Psoas muscle (tissue), 8 donors: ENCODE data around the gene FBN3. TPM values are rescaled to one million over a fixed set of nuclear protein-coding genes. Genes with fewer than 3 reads are reported as not detected.

Source experiments
- ATAC-seq, 4 donors: fragments of 200-7000 bp; cut with Tn5 transposase; one replicate each; pipeline ENCODE4 v1.9.1; 2020; ENCODE audit warnings: moderate library complexity in 3 of 4, mild to moderate bottlenecking in 2 of 4
- DNase-seq, 2 donors: peaks; one replicate each; pipeline ENCODE4 v3.0.0-alpha.2; 2020
- H3K27ac ChIP-seq: fragments of 200-600 bp; one replicate; pipeline ENCODE4 v1.8.0; 2022
- H3K27me3 ChIP-seq, 3 donors: fragments of 200-600 bp in 1 of 3; one replicate each; pipeline versions ENCODE4 v1.6.1 to v1.8.0; 2013 to 2022; ENCODE audit warnings: low read length in 2 of 3, mild to moderate bottlenecking in 2 of 3, moderate library complexity in 1 of 3; ENCODE audit not compliant: insufficient read depth in 3 of 3
- H3K36me3 ChIP-seq, 2 donors: fragments of 200-600 bp in 1 of 2; one replicate each; pipeline versions ENCODE4 v1.6.1 to v1.8.0; 2013 to 2022; ENCODE audit warnings: low read depth in 1 of 2, mild to moderate bottlenecking in 1 of 2, moderate library complexity in 1 of 2; ENCODE audit not compliant: insufficient read depth in 1 of 2
- H3K4me1 ChIP-seq: fragments of 200-600 bp; one replicate; pipeline ENCODE4 v1.8.0; 2022
- H3K4me3 ChIP-seq: fragments of 200-600 bp; one replicate; pipeline ENCODE4 v1.8.0; 2022; ENCODE audit warnings: mild to moderate bottlenecking
- H3K9me3 ChIP-seq: fragments of 200-600 bp; one replicate; pipeline ENCODE4 v1.8.0; 2022
- CTCF ChIP-seq: fragments of 200-600 bp; IDR thresholded peaks from one replicate; pipeline ENCODE4 v1.8.0; 2022; ENCODE audit warnings: antibody characterized with exemption
- WGBS, 3 donors: extraction: QIAGEN DNeasy Blood & Tissue Kit; methylation state at CpG; one replicate each; pipeline versions ENCODE4 v1.1.6 to v1.1.7; 2013; 5-methylcytosine and 5-hydroxymethylcytosine counted together
- intact Hi-C, 2 donors: fragments of 100-400 bp; cut with DNase I; formaldehyde crosslinking; loops; one replicate each; pipeline versions ENCODE4 v1.11.0 to v1.14.2; 2022
- polyA plus RNA-seq, 3 donors: library from polyadenylated mRNA; stranded (reverse); fragments of 200-250 nt; gene quantifications; one replicate each; pipeline ENCODE4 v1.2.3, GENCODE V29; 2013
- total RNA-seq, 4 donors: library from RNA; stranded (reverse); fragmentation: NEBNext Ultra II Directional in 2 of 4; extraction: Animal tissue kit (Norgen Biotek cat#: 25700) in 2 of 4; gene quantifications; one replicate each; pipeline versions ENCODE4 v1.2.1 to v1.2.4, GENCODE V29; 2021 to 2023
- donor health status: healthy with polysubstance abuse.
- donor health status: DM: no; HTN: no; CAD: no; lungs with moderate emphysema.
- donor health status: Bipolar disorder and iron deficiency.
- donor health status: healthy.
- donor health status: DM: yes; HTN: yes; CAD: no.
- donor health status: DM: no; HTN: no; CAD: no.
- donor health status: DM: no; HTN: no; CAD: no.
- donor health status: DM: yes; HTN: yes; CAD: no.

FBN3 gene
- total and polyA plus RNA-seq, 7 donors: 0.01 to 0.51 (median 0.02) TPM; not detected in 2

GRCh38 chr19:8097198-8097597 is 52.2 kb downstream of the FBN3 start:
- intact Hi-C loops: loop anchor here in 1 of 2 donors (5.0 kb wide), 1 partner anchor 435 kb away; no protein-coding TSS in a partner anchor
- H3K27ac ChIP-seq: no peak overlapping the region
- DNase-seq (no peak), ATAC-seq (no peak)
- H3K4me1 ChIP-seq: no peaks in the 10 kb centered on the region
- H3K27me3 ChIP-seq: peaks cover 0 to 2% (median 0%) of the 10 kb centered on the region in 3 donors
- TF ChIP-seq CTCF: no peak
- no peak overlapping the region for H3K4me3 ChIP-seq
- no peaks in the 10 kb centered on the region for H3K36me3 ChIP-seq
- 93 to 94% (median 93%) methylated on average over 10 of the region's 10 CpGs for WGBS, 3 donors
- peaks cover 23% of the 10 kb centered on the region for H3K9me3 ChIP-seq

GRCh38 chr19:8096071-8096470 is 53.3 kb downstream of the FBN3 start:
- no peak for ATAC-seq
- Histone ChIP-seq H3K27ac (no peak overlapping the region), H3K4me1 (no peaks in the 10 kb centered on the region), H3K4me3 (no peak overlapping the region), H3K36me3 (no peaks in the 10 kb centered on the region), H3K9me3 (peaks cover 23% of the 10 kb centered on the region), H3K27me3 (peaks cover 0 to 2% (median 0%) of the 10 kb centered on the region in 3 donors)
- intact Hi-C loops: loop anchor here in 1 of 2 donors (5.0 kb wide), 1 partner anchor 434 kb away; no protein-coding TSS in a partner anchor
- no peak for TF ChIP-seq CTCF
- 93 to 96% (median 94%) methylated on average over 3 of the region's 3 CpGs for WGBS, 3 donors
- no peak for DNase-seq

- WGBS, 3 donors: 86 to 93% (median 90%) methylated on average over 2 of the region's 2 CpGs
Measured at GRCh38 chr19:8095354-8095886, 54.0 kb downstream of the FBN3 start.

GRCh38 chr19:8094336-8094735 is 55.1 kb downstream of the FBN3 start:
- intact Hi-C loops: no loop called here

More at GRCh38 chr19:8095354-8095886, 54.0 kb downstream of the FBN3 start:
- Histone ChIP-seq H3K4me3 (no peak overlapping the region), H3K4me1 (no peaks in the 10 kb centered on the region), H3K27me3 (peaks cover 0 to 2% (median 0%) of the 10 kb centered on the region in 3 donors), H3K9me3 (peaks cover 23% of the 10 kb centered on the region), H3K36me3 (no peaks in the 10 kb centered on the region), H3K27ac (no peak overlapping the region)
- ATAC-seq (no peak), DNase-seq (no peak)
- TF ChIP-seq CTCF: no peak
- intact Hi-C loops: loop anchor here in 1 of 2 donors (5.0 kb wide), 1 partner anchor 433 kb away; no protein-coding TSS in a partner anchor

More at GRCh38 chr19:8094336-8094735, 55.1 kb downstream of the FBN3 start:
- no peak for TF ChIP-seq CTCF
- no peak for ATAC-seq
- Histone ChIP-seq H3K27ac (no peak overlapping the region), H3K27me3 (peaks cover 0 to 2% (median 0%) of the 10 kb centered on the region in 3 donors), H3K9me3 (peaks cover 23% of the 10 kb centered on the region), H3K4me3 (no peak overlapping the region), H3K36me3 (no peaks in the 10 kb centered on the region), H3K4me1 (no peaks in the 10 kb centered on the region)
- WGBS, 3 donors: 85 to 89% (median 85%) methylated on average over 6 of the region's 6 CpGs
- no peak for DNase-seq
